GM12801 (cell line): ENCODE measurements around the gene PRDM16.

Source experiments
- CTCF ChIP-seq: IDR thresholded peaks from one replicate; pipeline ENCODE4 v1.5.1; 2011; ENCODE audit warnings: control low read depth; ENCODE audit not compliant: insufficient read length; ENCODE audit errors: extremely low read depth

The PRDM16 gene

DNA sequence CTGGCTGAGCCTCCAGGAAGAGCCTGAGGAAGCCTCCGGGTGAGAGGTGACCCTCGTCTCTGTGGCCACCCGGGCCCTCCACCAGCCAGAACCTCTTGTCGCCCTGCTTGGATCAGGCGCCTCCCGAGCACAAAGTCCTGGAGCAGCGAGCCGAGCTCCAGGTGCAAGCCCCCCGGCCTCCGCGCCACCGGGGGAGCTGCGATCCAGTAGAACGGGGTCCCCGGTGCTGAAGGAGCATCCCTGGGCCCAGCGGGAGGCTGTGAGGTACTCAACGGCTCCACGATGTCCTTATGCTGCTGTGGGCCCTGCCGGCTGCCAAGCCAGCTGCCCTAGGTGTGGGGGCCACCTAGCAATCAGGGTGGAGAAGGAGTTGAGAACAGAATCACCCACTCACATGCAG lies 102.8 kb downstream of the PRDM16 start:
- TF ChIP-seq CTCF, result no peak

DNA sequence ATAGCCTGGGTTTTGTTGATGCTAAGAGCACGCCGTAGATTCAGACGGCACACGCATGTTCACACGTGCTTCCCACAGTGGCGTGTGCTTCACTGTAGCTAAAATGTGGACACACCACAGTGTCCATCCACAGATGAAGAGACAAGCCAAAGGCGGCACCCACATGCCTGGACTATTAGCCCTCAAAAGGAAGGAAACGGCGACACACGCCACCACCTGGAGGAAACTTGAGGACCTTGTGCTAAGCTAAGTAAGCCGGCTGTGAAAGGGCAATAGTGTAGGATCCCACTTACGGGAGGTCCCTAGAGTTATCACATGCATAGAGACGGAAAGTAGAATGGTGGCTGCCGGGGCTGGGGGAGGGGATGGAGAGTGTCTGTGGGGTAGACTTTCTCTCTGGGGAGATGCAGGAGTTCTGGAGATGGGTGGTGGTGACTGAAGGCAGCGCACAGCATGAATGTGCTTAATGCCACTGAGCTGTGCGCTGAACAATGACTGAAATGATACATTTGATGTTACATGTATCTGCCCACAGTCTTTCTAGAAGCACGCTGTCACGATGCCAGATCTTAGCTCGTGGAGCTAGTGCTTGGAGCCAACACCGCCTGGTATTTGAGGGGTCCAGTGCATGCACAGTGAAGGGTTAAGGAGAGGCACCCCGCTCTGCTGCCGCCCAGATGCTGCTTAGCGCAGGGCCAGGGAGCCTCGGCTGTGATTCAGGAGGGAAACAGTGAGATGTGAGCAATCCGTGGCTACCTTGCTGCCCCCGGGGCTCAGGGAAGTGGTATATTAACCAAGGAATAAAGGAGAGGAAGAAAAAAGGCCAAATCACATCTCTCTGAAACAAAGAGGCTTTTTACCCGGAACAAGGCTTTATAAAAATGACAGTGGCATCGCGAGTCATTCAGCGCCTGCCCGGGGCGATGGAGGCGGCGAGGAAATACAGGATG lies 103.7 kb downstream of the PRDM16 start:
- TF ChIP-seq CTCF, result no peak

DNA sequence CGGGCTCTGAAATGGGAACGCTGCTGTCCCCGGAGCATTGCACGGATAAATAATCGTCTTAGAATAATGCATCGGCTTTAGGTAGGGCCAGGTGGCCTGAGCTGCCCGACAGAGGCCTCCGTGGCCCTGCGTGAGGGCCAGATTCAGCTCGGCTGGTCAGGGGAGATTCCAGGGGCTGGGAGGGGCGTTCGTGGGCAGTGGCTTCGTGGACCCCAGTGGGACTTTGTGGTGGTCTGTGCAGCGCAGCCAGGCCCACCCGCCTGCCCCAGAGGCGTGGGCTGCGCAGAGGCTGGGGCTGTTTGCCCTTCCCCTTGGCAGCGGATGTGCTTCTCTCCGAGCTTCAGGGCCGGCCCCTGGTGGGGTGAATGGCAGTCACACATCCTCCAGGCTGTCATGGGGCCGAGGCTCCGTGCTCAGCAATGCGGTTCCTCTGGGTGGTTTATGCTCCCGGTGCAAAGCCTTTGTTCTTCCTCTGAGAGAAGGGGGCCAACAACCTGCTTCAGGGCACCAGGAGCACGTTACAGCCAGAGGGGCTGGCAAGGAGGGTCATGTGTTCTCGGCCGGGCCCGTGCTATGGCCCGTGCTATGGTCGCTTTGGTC lies 104.5 kb downstream of the PRDM16 start:
- no peak for TF ChIP-seq CTCF

DNA sequence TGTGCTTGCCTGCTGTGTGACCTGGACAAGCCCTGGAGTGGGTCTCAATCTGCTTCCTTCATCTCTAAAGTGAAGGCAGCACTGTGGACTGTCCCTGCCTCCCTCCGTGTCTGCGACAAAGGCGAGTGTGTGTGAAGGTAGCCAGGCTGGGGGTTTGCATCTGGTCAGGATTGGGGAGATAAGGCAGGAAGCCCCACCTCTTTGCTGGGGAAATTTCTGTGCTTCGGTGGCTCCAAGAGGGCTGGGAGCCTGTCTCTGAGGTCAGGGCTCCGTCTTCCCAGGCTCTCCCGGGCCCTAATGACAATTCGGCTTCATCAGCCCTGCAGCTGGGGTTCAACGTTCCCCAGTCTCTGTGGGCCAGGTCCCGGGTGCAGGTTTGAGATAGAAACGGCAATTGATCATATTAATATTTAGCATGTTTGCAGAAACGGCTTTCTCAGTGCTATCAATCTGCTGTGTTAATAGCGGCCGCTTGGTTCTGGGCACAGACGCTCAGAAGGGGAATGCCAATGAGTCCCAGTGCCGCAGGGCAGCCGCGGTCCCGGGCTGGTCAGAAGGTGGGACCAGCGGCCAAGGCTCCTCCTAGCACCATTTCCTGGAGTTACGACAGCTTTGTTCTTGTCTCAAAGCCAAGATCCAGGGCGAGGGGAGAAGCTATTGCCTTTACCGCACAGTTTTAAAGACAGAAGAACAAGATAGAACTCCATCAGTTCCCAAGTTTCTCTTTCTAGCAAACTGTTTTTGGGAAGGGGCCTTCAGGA lies 105.7 kb downstream of the PRDM16 start:
- no peak for TF ChIP-seq CTCF

GRCh38 chr1:3175486-3175885 lies 106.5 kb downstream of the PRDM16 start:
- no peak for TF ChIP-seq CTCF

DNA sequence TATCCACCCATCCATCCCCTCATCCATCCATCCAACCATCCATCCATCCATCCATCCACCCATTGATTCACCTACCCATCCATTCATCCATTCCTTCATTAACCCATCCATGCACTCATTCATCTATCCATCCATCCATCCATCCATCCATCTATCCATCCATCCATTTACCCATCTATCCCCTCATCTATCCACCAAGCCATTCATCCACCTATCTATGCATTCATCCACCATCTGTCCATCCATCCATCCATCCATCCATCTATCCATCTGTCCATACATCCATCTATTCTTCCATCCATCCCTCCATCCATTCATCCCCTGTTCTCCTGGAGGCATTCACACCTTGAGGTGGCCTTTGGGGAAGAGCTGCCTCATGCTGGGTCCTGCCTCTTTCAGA lies 107.0 kb downstream of the PRDM16 start:
- TF ChIP-seq CTCF, result no peak

- TF ChIP-seq CTCF, result no peak
Measured at GRCh38 chr1:3176820-3177219, 107.8 kb downstream of the PRDM16 start.
